Ishikawa (cell line): ENCODE measurements around the gene CAPN5.

ENCODE experiments used
- CEBPB ChIP-seq: IDR thresholded peaks from 2 replicates; pipeline ENCODE4 v1.6.1; 2012
- CREB1 ChIP-seq: IDR thresholded peaks from 2 replicates; pipeline ENCODE4 v1.6.1; 2012; ENCODE audit warnings: low read depth
- EGR1 ChIP-seq: IDR thresholded peaks from 2 replicates; pipeline ENCODE4 v1.6.1; 2012
- EP300 ChIP-seq: IDR thresholded peaks from 2 replicates; pipeline ENCODE4 v1.6.1; 2012; ENCODE audit warnings: borderline replicate concordance
- FOXM1 ChIP-seq: IDR thresholded peaks from 2 replicates; pipeline ENCODE4 v1.6.1; 2012; ENCODE audit warnings: low read depth, borderline replicate concordance
- NFIC ChIP-seq: IDR thresholded peaks from 2 replicates; pipeline ENCODE4 v1.6.1; 2012
- RAD21 ChIP-seq: IDR thresholded peaks from 2 replicates; pipeline ENCODE4 v1.6.1; 2012; ENCODE audit warnings: low read depth
- TAF1 ChIP-seq: IDR thresholded peaks from 2 replicates; pipeline ENCODE4 v1.6.1; 2012; ENCODE audit warnings: low read depth, mild to moderate bottlenecking
- TCF12 ChIP-seq: IDR thresholded peaks from 2 replicates; pipeline ENCODE4 v1.6.1; 2012; ENCODE audit warnings: low read depth
- TEAD4 ChIP-seq: IDR thresholded peaks from 2 replicates; pipeline ENCODE4 v1.6.1; 2012
- YY1 ChIP-seq: IDR thresholded peaks from 2 replicates; pipeline ENCODE4 v1.6.1; 2012; ENCODE audit warnings: low read depth
- ZBTB7A ChIP-seq: IDR thresholded peaks from 2 replicates; pipeline ENCODE4 v1.6.1; 2012; ENCODE audit warnings: low read depth
- TF ChIP-seq, protein P1 (sequence below): IDR thresholded peaks from 2 replicates; pipeline ENCODE4 v1.6.1; 2012; ENCODE audit warnings: low read depth, mild to moderate bottlenecking
- TF ChIP-seq, protein P2 (sequence below): IDR thresholded peaks from 2 replicates; pipeline ENCODE4 v1.6.1; 2012
- TF ChIP-seq, protein P3 (sequence below): IDR thresholded peaks from 2 replicates; pipeline ENCODE4 v1.6.1; 2012

CAPN5 gene

DNA sequence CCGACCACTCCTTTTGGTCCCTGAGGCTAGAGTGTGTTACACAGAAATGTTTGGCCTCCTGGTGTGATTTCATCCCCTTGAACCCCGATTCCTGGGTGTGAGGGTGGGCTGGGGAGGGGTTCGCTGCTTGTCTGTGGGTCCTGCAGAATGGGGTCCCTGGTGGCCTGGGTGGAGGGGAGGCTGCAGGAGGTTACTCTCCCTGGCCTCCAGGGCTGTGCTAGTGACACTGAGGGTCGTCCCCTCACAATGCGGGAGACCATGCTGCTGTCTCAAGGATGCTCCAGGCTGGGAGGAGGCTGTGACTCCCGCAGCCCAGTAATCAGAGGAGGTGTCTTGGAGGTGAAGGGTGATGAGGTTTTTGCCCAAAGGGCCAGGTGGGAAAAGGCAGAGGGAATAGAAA is 18.9 kb downstream of the CAPN5 start:
- TF ChIP-seq EGR1 (no peak), ZBTB7A (no peak), TCF12 (no peak), TAF1 (no peak), RAD21 (no peak), YY1 (no peak), CEBPB (no peak), CREB1 (no peak)
- TF ChIP-seq, protein P1, sequence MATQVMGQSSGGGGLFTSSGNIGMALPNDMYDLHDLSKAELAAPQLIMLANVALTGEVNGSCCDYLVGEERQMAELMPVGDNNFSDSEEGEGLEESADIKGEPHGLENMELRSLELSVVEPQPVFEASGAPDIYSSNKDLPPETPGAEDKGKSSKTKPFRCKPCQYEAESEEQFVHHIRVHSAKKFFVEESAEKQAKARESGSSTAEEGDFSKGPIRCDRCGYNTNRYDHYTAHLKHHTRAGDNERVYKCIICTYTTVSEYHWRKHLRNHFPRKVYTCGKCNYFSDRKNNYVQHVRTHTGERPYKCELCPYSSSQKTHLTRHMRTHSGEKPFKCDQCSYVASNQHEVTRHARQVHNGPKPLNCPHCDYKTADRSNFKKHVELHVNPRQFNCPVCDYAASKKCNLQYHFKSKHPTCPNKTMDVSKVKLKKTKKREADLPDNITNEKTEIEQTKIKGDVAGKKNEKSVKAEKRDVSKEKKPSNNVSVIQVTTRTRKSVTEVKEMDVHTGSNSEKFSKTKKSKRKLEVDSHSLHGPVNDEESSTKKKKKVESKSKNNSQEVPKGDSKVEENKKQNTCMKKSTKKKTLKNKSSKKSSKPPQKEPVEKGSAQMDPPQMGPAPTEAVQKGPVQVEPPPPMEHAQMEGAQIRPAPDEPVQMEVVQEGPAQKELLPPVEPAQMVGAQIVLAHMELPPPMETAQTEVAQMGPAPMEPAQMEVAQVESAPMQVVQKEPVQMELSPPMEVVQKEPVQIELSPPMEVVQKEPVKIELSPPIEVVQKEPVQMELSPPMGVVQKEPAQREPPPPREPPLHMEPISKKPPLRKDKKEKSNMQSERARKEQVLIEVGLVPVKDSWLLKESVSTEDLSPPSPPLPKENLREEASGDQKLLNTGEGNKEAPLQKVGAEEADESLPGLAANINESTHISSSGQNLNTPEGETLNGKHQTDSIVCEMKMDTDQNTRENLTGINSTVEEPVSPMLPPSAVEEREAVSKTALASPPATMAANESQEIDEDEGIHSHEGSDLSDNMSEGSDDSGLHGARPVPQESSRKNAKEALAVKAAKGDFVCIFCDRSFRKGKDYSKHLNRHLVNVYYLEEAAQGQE = no peak
- TF ChIP-seq, protein P2, sequence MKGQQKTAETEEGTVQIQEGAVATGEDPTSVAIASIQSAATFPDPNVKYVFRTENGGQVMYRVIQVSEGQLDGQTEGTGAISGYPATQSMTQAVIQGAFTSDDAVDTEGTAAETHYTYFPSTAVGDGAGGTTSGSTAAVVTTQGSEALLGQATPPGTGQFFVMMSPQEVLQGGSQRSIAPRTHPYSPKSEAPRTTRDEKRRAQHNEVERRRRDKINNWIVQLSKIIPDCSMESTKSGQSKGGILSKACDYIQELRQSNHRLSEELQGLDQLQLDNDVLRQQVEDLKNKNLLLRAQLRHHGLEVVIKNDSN = no peak
- TF ChIP-seq, protein P3, sequence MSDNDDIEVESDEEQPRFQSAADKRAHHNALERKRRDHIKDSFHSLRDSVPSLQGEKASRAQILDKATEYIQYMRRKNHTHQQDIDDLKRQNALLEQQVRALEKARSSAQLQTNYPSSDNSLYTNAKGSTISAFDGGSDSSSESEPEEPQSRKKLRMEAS = no peak

DNA sequence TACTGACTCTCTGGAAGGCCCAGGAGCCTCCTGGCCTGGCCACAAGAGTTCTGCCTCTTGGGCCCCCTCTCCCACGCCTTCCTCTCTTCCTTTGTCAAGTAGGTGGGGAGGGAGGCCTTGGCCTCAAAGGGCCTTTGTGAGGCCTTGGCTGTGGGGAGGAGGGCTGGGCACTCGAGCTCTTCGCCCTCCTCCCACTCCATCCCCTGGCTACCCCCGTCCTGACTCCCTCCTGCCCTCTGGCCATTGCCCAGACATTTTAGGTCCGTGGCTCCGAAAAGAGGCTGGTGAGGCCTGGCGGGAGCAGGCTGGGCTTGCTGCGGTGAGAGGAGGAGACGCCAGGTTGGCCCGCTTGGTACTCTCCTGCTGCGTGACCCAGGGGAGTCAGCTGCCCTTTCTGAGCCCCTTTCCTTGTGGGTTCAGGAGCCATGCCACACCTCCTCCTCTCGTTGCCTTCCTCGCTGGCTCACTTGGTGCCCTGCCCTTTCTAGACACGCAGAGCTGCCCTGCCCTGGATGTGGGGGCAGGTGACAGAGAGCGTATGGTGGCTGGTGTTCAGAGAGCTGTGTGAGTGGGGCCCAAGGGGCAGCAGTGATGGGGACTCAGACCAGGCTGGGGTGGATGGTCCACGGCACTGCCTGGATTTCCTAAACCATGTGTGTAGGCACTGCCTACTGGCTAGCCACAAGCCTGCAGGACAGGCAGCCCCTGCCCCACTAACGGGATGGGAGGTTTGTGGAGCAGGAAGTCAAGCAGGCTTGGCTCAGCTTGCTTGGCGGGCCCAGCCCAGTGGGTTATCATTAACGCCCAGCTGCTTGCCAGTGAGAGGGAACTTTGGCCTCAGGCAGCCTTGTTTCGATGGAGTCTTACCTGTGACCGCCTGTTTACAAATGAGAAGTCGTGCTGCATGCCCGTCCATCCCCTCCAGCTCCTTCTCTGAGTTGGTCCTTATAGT is 20.0 kb downstream of the CAPN5 start:
- TF ChIP-seq CREB1 = no peak
- no peak for TF ChIP-seq NFIC
- no peak for TF ChIP-seq TAF1
- TF ChIP-seq, protein P3 = no peak
- no peak for TF ChIP-seq TEAD4
- TF ChIP-seq, protein P1 = no peak
- no peak for TF ChIP-seq EP300
- no peak for TF ChIP-seq CEBPB
- TF ChIP-seq TCF12 = no peak
- TF ChIP-seq RAD21 = no peak
- TF ChIP-seq FOXM1 = no peak
- TF ChIP-seq, protein P2 = no peak
- no peak for TF ChIP-seq ZBTB7A
- no peak for TF ChIP-seq YY1
- no peak for TF ChIP-seq EGR1

DNA sequence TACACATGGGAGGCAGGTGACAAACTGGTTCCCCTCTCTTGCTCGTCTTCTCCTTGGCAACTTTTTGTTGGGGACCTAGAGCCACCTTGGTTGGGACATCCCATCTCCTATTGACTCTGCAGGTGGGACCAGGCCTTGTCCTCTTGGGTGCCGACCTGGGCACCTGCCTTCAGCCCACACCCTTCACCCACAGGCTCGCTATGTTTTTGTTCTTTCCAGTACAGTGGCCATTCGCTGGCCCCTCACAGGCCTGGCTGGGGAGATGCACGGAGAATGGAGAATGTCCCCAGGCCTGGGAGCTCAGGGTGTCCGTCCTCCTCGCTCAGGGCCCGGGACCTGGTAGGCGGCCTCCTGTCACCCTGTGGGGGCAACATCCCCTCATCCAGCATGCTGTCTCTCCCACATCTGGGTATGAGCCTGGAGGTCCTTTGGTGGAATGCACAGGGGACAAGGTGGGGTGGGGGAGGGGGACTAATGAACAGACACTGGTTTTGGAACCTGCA is 21.0 kb downstream of the CAPN5 start:
- TF ChIP-seq TAF1 (no peak), EP300 (no peak), TEAD4 (no peak), YY1 (no peak), TCF12 (no peak), EGR1 (no peak)
- TF ChIP-seq, protein P3 = no peak
- TF ChIP-seq, protein P1 = no peak
- TF ChIP-seq, protein P2 = no peak
